ENCODE measurements around the gene ZSCAN12. TPM values are rescaled to one million over a fixed set of nuclear protein-coding genes. Genes with fewer than 3 reads are reported as not detected.
A peak's percentile ranks its signal among the peaks of the same experiment; 100 is the strongest.

ZSCAN12 gene
- total and polyA plus RNA-seq, 2 of the 13 experiments (the other 11 are each of a cell fraction or from before 2014, with no cell fraction given): 2.8 to 8.9 TPM

- no peak for TF ChIP-seq GABPA (IDR thresholded peaks at IDR 0.05; ENCODE audit: low read depth, low read length)
- TF ChIP-seq GABPA (CRISPR knock-in tag; IDR thresholded peaks at IDR 0.05; ENCODE audit: low read depth): no peak
- TF ChIP-seq TEAD3 (CRISPR knock-in tag; optimal IDR thresholded peaks at IDR 0.05; ENCODE audit: borderline replicate concordance): no peak
- no peak for TF ChIP-seq ZNF878 (CRISPR knock-in tag; IDR thresholded peaks at IDR 0.05)
- TF ChIP-seq SMYD3 (CRISPR knock-in tag; IDR thresholded peaks at IDR 0.05): no peak
- TF ChIP-seq FUBP1 (CRISPR knock-in tag; IDR thresholded peaks at IDR 0.05; ENCODE audit: borderline replicate concordance): no peak
- no peak for TF ChIP-seq SOX6 (IDR thresholded peaks at IDR 0.05)
- TF ChIP-seq SOX6 (CRISPR knock-in tag; IDR thresholded peaks at IDR 0.05): peak; percentile 53
- TF ChIP-seq BHLHE40 (IDR thresholded peaks at IDR 0.05; ENCODE audit: low read length): no peak
- no peak for TF ChIP-seq LRRFIP1 (CRISPR knock-in tag; conservative IDR thresholded peaks at IDR 0.05)
- no peak for TF ChIP-seq TSC22D2 (CRISPR knock-in tag; IDR thresholded peaks at IDR 0.05; ENCODE audit: borderline replicate concordance)
- TF ChIP-seq KDM3A (CRISPR knock-in tag; IDR thresholded peaks at IDR 0.05; ENCODE audit: low read depth): no peak
- TF ChIP-seq ZBTB37 (CRISPR knock-in tag; IDR thresholded peaks at IDR 0.05): no peak
- TF ChIP-seq SOX5 (CRISPR knock-in tag; IDR thresholded peaks at IDR 0.05; ENCODE audit: borderline replicate concordance): peak; percentile 32; the same call in 1 of the 2 replicates
- TF ChIP-seq DR1 (CRISPR knock-in tag; IDR thresholded peaks at IDR 0.05): no peak
- no peak for TF ChIP-seq ZFP62 (CRISPR knock-in tag; IDR thresholded peaks at IDR 0.05)
- TF ChIP-seq SETDB1 (CRISPR knock-in tag; IDR thresholded peaks at IDR 0.05; ENCODE audit: borderline replicate concordance): no peak
- no peak for TF ChIP-seq SNAPC5 (CRISPR knock-in tag; IDR thresholded peaks at IDR 0.05; ENCODE audit: borderline replicate concordance)
- no peak for TF ChIP-seq KDM5A (IDR thresholded peaks at IDR 0.05; ENCODE audit: borderline replicate concordance, low read length)
- no peak for TF ChIP-seq BRF2 (CRISPR knock-in tag; IDR thresholded peaks at IDR 0.05)
- no peak for TF ChIP-seq ATF4 (CRISPR knock-in tag; IDR thresholded peaks at IDR 0.05)
- TF ChIP-seq MIER2 (CRISPR knock-in tag; IDR thresholded peaks at IDR 0.05): no peak
- peak; percentile 51; the same call in 1 of the 2 replicates for TF ChIP-seq NFE2L2 (IDR thresholded peaks at IDR 0.05; ENCODE audit: low read length)
Measured at GRCh38 chr6:28353981-28354676, 45.4 kb downstream of the ZSCAN12 start (continued).

Measured in HepG2 (cell line).